Osteoblast (primary cell): ENCODE results near the gene FASTKD3. TPM values are rescaled to one million over a fixed set of nuclear protein-coding genes. Genes with fewer than 3 reads are reported as not detected.

ENCODE experiments used
- DNase-seq: peaks from one replicate; pipeline ENCODE4 v3.0.0; 2011; ENCODE audit warnings: low spot score, mixed read lengths; ENCODE audit not compliant: insufficient read length; ENCODE audit errors: missing footprints
- H2AFZ ChIP-seq: 2 replicates; pipeline ENCODE4 v1.6.0; 2011; ENCODE audit warnings: mild to moderate bottlenecking, low read length
- H3K27ac ChIP-seq: 2 replicates; pipeline ENCODE4 v1.5.1; 2011; ENCODE audit warnings: mild to moderate bottlenecking, low read depth, low read length, moderate library complexity
- H3K27me3 ChIP-seq: 2 replicates; pipeline ENCODE4 v1.6.0; 2012; ENCODE audit warnings: mild to moderate bottlenecking, control low read depth, inconsistent platforms, low read length, moderate library complexity; ENCODE audit not compliant: insufficient read depth
- H3K36me3 ChIP-seq: 2 replicates; pipeline ENCODE4 v1.5.1; 2011; ENCODE audit warnings: mild to moderate bottlenecking, low read length, control low read depth, moderate library complexity; ENCODE audit not compliant: insufficient read depth
- H3K4me1 ChIP-seq: 2 replicates; pipeline ENCODE4 v1.5.1; 2011; ENCODE audit warnings: mild to moderate bottlenecking, low read length, control low read depth, moderate library complexity; ENCODE audit not compliant: insufficient read depth
- H3K4me2 ChIP-seq: 2 replicates; pipeline ENCODE4 v1.6.0; 2011; ENCODE audit warnings: mild to moderate bottlenecking, low read length; ENCODE audit not compliant: insufficient read depth
- H3K4me3 ChIP-seq: fragments of 200-600 bp; sonication (generic); 3 replicates; pipeline ENCODE4 v1.5.1; 2012; ENCODE audit warnings: mild to moderate bottlenecking, low read length, inconsistent platforms; ENCODE audit not compliant: insufficient read depth
- H3K79me2 ChIP-seq: 2 replicates; pipeline ENCODE4 v1.6.0; 2012; ENCODE audit warnings: mild to moderate bottlenecking, low read length, control low read depth, inconsistent platforms; ENCODE audit not compliant: insufficient read depth
- H3K9me3 ChIP-seq: 2 replicates; pipeline ENCODE4 v1.5.1; 2011; ENCODE audit warnings: low read depth, low read length, control low read depth
- H4K20me1 ChIP-seq: 2 replicates; pipeline ENCODE4 v1.6.0; 2012; ENCODE audit warnings: mild to moderate bottlenecking, low read length, control low read depth; ENCODE audit not compliant: insufficient read depth
- CTCF ChIP-seq: IDR thresholded peaks from 2 replicates; pipeline ENCODE4 v1.5.1; 2011; ENCODE audit warnings: mild to moderate bottlenecking, low read depth, low read length, moderate library complexity; ENCODE audit errors: extremely low read depth
- total RNA-seq: library from RNA; depleted of rRNA; stranded (reverse); fragments of >200 nt; gene quantifications from 2 replicates; pipeline ENCODE4 v1.2.3, GENCODE V29; 2012

Gene FASTKD3
- total RNA-seq, 1 donor = 10.9 TPM

- H3K79me2 ChIP-seq = no peaks in the 10 kb centered on the region
- H3K4me3 ChIP-seq = no peak overlapping the region
- H4K20me1 ChIP-seq = no peaks in the 10 kb centered on the region
- no peak overlapping the region for H2AFZ ChIP-seq
- no peaks in the 10 kb centered on the region for H3K36me3 ChIP-seq
- DNase-seq = no peak
- no peak overlapping the region for H3K4me2 ChIP-seq
- no peaks in the 10 kb centered on the region for H3K27me3 ChIP-seq
- no peak overlapping the region for H3K27ac ChIP-seq
- TF ChIP-seq CTCF = no peak
- no peaks in the 10 kb centered on the region for H3K9me3 ChIP-seq
- H3K4me1 ChIP-seq = no peaks in the 10 kb centered on the region
Observed at GRCh38 chr5:7824995-7825394, 43.8 kb downstream of the FASTKD3 start.

GRCh38 chr5:7823594-7823993 lies 45.2 kb downstream of the FASTKD3 start:
- Histone ChIP-seq H3K9me3 (no peaks in the 10 kb centered on the region), H3K4me1 (no peaks in the 10 kb centered on the region), H3K4me2 (no peak overlapping the region), H3K27me3 (no peaks in the 10 kb centered on the region), H4K20me1 (no peaks in the 10 kb centered on the region), H3K4me3 (no peak overlapping the region), H2AFZ (no peak overlapping the region), H3K27ac (no peak overlapping the region), H3K36me3 (no peaks in the 10 kb centered on the region), H3K79me2 (no peaks in the 10 kb centered on the region)
- TF ChIP-seq CTCF = no peak
- no peak for DNase-seq

GRCh38 chr5:7822449-7822848 lies 46.4 kb downstream of the FASTKD3 start:
- Histone ChIP-seq H3K79me2 (no peaks in the 10 kb centered on the region), H3K36me3 (no peaks in the 10 kb centered on the region), H3K9me3 (no peaks in the 10 kb centered on the region)

GRCh38 chr5:7816535-7816901 lies 52.3 kb downstream of the FASTKD3 start:
- no peaks in the 10 kb centered on the region for H3K4me1 ChIP-seq
- no peaks in the 10 kb centered on the region for H4K20me1 ChIP-seq
- no peak overlapping the region for H3K4me2 ChIP-seq
- TF ChIP-seq CTCF = no peak
- DNase-seq = no peak
- H3K4me3 ChIP-seq = no peak overlapping the region
- no peaks in the 10 kb centered on the region for H3K79me2 ChIP-seq
- no peaks in the 10 kb centered on the region for H3K36me3 ChIP-seq
- H3K9me3 ChIP-seq = no peaks in the 10 kb centered on the region
- no peak overlapping the region for H3K27ac ChIP-seq
- H3K27me3 ChIP-seq = no peaks in the 10 kb centered on the region
- no peak overlapping the region for H2AFZ ChIP-seq

More at GRCh38 chr5:7822449-7822848, 46.4 kb downstream of the FASTKD3 start:
- DNase-seq = no peak
- no peaks in the 10 kb centered on the region for H4K20me1 ChIP-seq
- no peak for TF ChIP-seq CTCF
- no peaks in the 10 kb centered on the region for H3K27me3 ChIP-seq
- H3K4me2 ChIP-seq = no peak overlapping the region
- H3K4me1 ChIP-seq = no peaks in the 10 kb centered on the region
- H3K4me3 ChIP-seq = no peak overlapping the region
- H3K27ac ChIP-seq = no peak overlapping the region
- H2AFZ ChIP-seq = no peak overlapping the region
